Measurements from ENCODE around the gene TLR7. TPM values are rescaled to one million over a fixed set of nuclear protein-coding genes. Genes with fewer than 3 reads are reported as not detected.

The TLR7 gene
- total RNA-seq, result under 0.01 TPM in 1 of 2 replicates, not detected in the other

DNA sequence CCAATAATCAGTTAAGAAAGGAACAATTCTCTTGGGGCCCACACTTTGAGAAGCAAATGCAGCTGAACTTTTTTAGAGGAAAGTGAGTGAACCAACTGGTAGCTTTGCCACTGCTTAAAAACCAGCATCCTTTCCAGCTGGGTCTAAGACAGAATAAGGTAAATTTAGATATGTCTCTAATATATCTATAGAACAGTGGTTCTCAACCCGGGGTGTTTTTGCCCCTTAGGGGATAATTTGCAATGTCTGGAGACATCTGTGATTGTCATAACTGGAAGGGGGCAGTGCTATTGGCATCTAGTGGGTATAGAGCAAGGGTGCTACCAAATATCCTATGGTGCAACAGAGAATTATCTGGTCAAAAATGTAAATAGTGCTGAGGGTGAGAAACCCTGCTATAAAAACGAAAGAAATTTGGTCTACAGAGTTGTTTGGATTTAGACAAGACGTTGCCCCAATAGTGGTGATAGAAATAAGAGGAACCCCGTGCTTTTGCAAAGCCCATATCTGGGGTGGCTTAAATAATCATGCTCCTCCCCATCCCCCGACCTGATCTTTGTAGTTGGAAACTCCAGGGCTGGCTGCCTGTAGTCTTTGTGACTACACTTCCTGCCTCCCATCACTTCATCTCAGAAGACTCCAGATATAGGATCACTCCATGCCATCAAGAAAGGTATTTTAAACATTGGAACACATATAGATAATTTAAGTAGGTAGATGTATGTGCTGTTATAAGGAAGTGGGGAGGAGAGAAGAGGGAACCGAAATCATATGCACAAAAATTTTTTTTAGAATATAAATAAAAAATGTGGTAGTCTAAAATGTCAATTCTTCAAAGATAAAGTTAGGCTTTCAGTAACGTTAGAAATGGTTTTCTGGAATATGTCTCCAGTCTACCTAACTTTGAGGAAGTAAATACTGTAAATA lies at the start of gene TLR7:
TLR7 (plus strand) TSS at position 622 of the 927 bp plus-strand sequence. CDS start 507 bp downstream, outside the sequence.
- no peaks in the 10 kb centered on the region for H3K79me2 ChIP-seq (ENCODE audit: insufficient read depth, low read length)
- no peaks in the 10 kb centered on the region for H3K9me3 ChIP-seq (ENCODE audit: low read depth, low read length)
- no peak within 1 kb of the TSS for H3K4me2 ChIP-seq (ENCODE audit: insufficient read depth, low read length)
- no peak for DNase-seq (ENCODE audit: insufficient read length, low spot score, missing footprints)
- H2AFZ ChIP-seq (ENCODE audit: low read length), result no peak within 1 kb of the TSS
- no peaks in the 10 kb centered on the region for H4K20me1 ChIP-seq (ENCODE audit: insufficient read depth, low read length)
- H3K36me3 ChIP-seq (ENCODE audit: insufficient read depth, low read length), result no peaks in the 10 kb centered on the region
- H3K4me3 ChIP-seq (ENCODE audit: insufficient read depth, low read length), result no peak within 1 kb of the TSS
- H3K4me1 ChIP-seq (ENCODE audit: insufficient read depth, low read length), result no peaks in the 10 kb centered on the region
- no peak for TF ChIP-seq CTCF (IDR thresholded peaks at IDR 0.05; ENCODE audit: extremely low read depth, low read depth, low read length)
- no peak within 1 kb of the TSS for H3K27ac ChIP-seq (ENCODE audit: low read depth, low read length)
- no peaks in the 10 kb centered on the region for H3K27me3 ChIP-seq (ENCODE audit: insufficient read depth, low read length)

- H3K27me3 ChIP-seq (ENCODE audit: insufficient read depth, low read length), result no peaks in the 10 kb centered on the region
- TF ChIP-seq CTCF (IDR thresholded peaks at IDR 0.05; ENCODE audit: extremely low read depth, low read depth, low read length), result no peak
- no peak overlapping the region for H3K27ac ChIP-seq (ENCODE audit: low read depth, low read length)
- H3K36me3 ChIP-seq (ENCODE audit: insufficient read depth, low read length), result peaks cover 5% of the 10 kb centered on the region
- H4K20me1 ChIP-seq (ENCODE audit: insufficient read depth, low read length), result no peaks in the 10 kb centered on the region
- DNase-seq (ENCODE audit: insufficient read length, low spot score, missing footprints), result no peak
- H3K79me2 ChIP-seq (ENCODE audit: insufficient read depth, low read length), result no peaks in the 10 kb centered on the region
- H2AFZ ChIP-seq (ENCODE audit: low read length), result no peak overlapping the region
- no peak overlapping the region for H3K4me3 ChIP-seq (ENCODE audit: insufficient read depth, low read length)
- H3K4me1 ChIP-seq (ENCODE audit: insufficient read depth, low read length), result no peaks in the 10 kb centered on the region
- no peaks in the 10 kb centered on the region for H3K9me3 ChIP-seq (ENCODE audit: low read depth, low read length)
- H3K4me2 ChIP-seq (ENCODE audit: insufficient read depth, low read length), result no peak overlapping the region
Observed at GRCh38 chrX:12817528-12817927, 49.3 kb upstream of the TLR7 start.

DNA sequence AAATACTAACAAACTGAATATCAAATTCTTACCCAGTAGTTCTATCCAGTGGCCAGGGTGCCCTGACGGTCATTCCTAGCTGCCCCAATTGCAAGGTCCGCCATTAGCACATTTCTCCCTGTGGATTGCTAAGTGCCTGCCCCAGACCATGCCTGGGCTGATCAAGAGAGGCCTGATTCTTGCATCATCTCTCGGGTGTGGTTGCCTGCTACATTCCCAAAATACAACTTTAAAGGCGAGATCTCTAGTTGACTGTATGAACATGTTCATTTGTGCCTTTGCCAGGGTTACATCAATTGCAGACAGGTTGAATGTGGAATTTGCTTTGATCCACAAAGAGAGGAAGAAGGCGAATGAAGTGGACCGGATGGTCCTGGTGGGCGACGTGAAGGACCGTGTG lies 47.6 kb upstream of the TLR7 start:
- Histone ChIP-seq H3K27me3 (ENCODE audit: insufficient read depth, low read length) (no peaks in the 10 kb centered on the region), H3K9me3 (ENCODE audit: low read depth, low read length) (no peaks in the 10 kb centered on the region), H2AFZ (ENCODE audit: low read length) (no peak overlapping the region), H3K4me1 (ENCODE audit: insufficient read depth, low read length) (no peaks in the 10 kb centered on the region), H3K36me3 (ENCODE audit: insufficient read depth, low read length) (peaks cover 5% of the 10 kb centered on the region), H3K4me2 (ENCODE audit: insufficient read depth, low read length) (no peak overlapping the region), H3K27ac (ENCODE audit: low read depth, low read length) (no peak overlapping the region), H3K4me3 (ENCODE audit: insufficient read depth, low read length) (no peak overlapping the region), H3K79me2 (ENCODE audit: insufficient read depth, low read length) (no peaks in the 10 kb centered on the region), H4K20me1 (ENCODE audit: insufficient read depth, low read length) (no peaks in the 10 kb centered on the region)
- no peak for TF ChIP-seq CTCF (IDR thresholded peaks at IDR 0.05; ENCODE audit: extremely low read depth, low read depth, low read length)
- DNase-seq (ENCODE audit: insufficient read length, low spot score, missing footprints), result no peak

DNA sequence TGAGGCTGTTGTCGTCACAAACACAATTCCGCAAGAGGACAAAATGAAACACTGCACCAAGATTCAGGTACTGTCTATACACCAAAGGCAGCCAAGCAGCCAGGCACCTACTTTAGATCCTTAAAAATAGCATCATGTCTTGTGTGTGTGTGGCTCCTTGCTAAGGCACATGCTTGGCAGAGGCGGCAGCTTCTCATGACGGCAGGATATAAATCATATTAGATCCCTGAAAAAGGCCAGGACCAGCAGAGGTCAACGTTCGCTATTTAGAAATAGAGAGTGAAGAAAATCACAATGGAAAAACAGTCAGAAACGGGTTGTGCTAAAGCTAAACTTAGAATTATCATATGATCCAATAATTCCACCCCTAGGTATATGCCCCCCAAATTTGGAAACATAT lies 46.1 kb upstream of the TLR7 start:
- no peak for DNase-seq (ENCODE audit: insufficient read length, low spot score, missing footprints)
- Histone ChIP-seq H3K9me3 (ENCODE audit: low read depth, low read length) (no peaks in the 10 kb centered on the region), H3K36me3 (ENCODE audit: insufficient read depth, low read length) (peaks cover 5% of the 10 kb centered on the region), H3K4me1 (ENCODE audit: insufficient read depth, low read length) (peaks cover 3% of the 10 kb centered on the region), H3K4me2 (ENCODE audit: insufficient read depth, low read length) (no peak overlapping the region), H2AFZ (ENCODE audit: low read length) (no peak overlapping the region), H3K27me3 (ENCODE audit: insufficient read depth, low read length) (no peaks in the 10 kb centered on the region), H4K20me1 (ENCODE audit: insufficient read depth, low read length) (no peaks in the 10 kb centered on the region), H3K79me2 (ENCODE audit: insufficient read depth, low read length) (no peaks in the 10 kb centered on the region), H3K27ac (ENCODE audit: low read depth, low read length) (no peak overlapping the region), H3K4me3 (ENCODE audit: insufficient read depth, low read length) (no peak overlapping the region)
- TF ChIP-seq CTCF (IDR thresholded peaks at IDR 0.05; ENCODE audit: extremely low read depth, low read depth, low read length), result no peak
